H1 (cell line): ENCODE data around the gene U2SURP. TPM values are rescaled to one million over a fixed set of nuclear protein-coding genes. Genes with fewer than 3 reads are reported as not detected.

ENCODE experiments used
- EGR1 ChIP-seq: IDR thresholded peaks from 2 replicates; pipeline ENCODE4 v1.6.1; 2011; ENCODE audit warnings: low read depth, low read length, borderline replicate concordance
- NRF1 ChIP-seq: IDR thresholded peaks from 2 replicates; pipeline ENCODE4 v1.6.1; 2011; ENCODE audit warnings: mild to moderate bottlenecking, low read depth, low read length, improper control_type of control experiment
- RAD21 ChIP-seq, 2 experiments: IDR thresholded peaks in 1 of 2; conservative IDR thresholded peaks in 1 of 2; 2 replicates each; pipeline ENCODE4 v1.6.1; 2011; ENCODE audit warnings: low read depth in 2 of 2, low read length in 2 of 2, improper control_type of control experiment in 1 of 2, inconsistent platforms in 1 of 2, mild to moderate bottlenecking in 1 of 2, moderate library complexity in 1 of 2
- polyA plus RNA-seq, 7 experiments: library from polyadenylated mRNA; depleted of rRNA in 3 of 7; stranded (reverse) in 5 of 7; unstranded in 2 of 7; fragments of >200 nt in 5 of 7; fragments of 200-250 nt in 2 of 7; gene quantifications; 1 replicate in 5 of 7; 2 replicates in 1 of 7; 4 replicates in 1 of 7; pipeline versions ENCODE4 v1.2.1 to v1.2.3, GENCODE V29; 2011 to 2013; ENCODE audit warnings: missing spikeins in 2 of 7, mixed read lengths in 2 of 7
- total RNA-seq: library from RNA; stranded (reverse); fragmentation: NEBNext Ultra II Directional; extraction: Animal tissue kit (Norgen Biotek cat#: 25700); gene quantifications from 2 replicates; pipeline ENCODE4 v1.2.1, GENCODE V29; 2021
- TF ChIP-seq, protein P1 (sequence below): fragments of 300-600 bp; sonication (generic); IDR thresholded peaks from 2 replicates; pipeline ENCODE4 v1.7.1; 2012; ENCODE audit warnings: low read length, moderate library complexity, mild to moderate bottlenecking, inconsistent platforms; ENCODE audit not compliant: insufficient replicate concordance

U2SURP gene
- total and polyA plus RNA-seq, 2 of the 8 experiments (the other 6 are each of a cell fraction or from before 2014, with no cell fraction given) = 22.2 to 167 TPM

GRCh38 chr3:143071776-143072175 is 70.4 kb downstream of the U2SURP start (continued):
- TF ChIP-seq NRF1 (no peak), RAD21 (IDR thresholded peaks at IDR 0.05 in 1 of 2, conservative IDR thresholded peaks at IDR 0.05 in 1 of 2; ENCODE audit: low read depth in 2 of 2, low read length in 2 of 2) (no peak), EGR1 (no peak)
- TF ChIP-seq, protein P1, sequence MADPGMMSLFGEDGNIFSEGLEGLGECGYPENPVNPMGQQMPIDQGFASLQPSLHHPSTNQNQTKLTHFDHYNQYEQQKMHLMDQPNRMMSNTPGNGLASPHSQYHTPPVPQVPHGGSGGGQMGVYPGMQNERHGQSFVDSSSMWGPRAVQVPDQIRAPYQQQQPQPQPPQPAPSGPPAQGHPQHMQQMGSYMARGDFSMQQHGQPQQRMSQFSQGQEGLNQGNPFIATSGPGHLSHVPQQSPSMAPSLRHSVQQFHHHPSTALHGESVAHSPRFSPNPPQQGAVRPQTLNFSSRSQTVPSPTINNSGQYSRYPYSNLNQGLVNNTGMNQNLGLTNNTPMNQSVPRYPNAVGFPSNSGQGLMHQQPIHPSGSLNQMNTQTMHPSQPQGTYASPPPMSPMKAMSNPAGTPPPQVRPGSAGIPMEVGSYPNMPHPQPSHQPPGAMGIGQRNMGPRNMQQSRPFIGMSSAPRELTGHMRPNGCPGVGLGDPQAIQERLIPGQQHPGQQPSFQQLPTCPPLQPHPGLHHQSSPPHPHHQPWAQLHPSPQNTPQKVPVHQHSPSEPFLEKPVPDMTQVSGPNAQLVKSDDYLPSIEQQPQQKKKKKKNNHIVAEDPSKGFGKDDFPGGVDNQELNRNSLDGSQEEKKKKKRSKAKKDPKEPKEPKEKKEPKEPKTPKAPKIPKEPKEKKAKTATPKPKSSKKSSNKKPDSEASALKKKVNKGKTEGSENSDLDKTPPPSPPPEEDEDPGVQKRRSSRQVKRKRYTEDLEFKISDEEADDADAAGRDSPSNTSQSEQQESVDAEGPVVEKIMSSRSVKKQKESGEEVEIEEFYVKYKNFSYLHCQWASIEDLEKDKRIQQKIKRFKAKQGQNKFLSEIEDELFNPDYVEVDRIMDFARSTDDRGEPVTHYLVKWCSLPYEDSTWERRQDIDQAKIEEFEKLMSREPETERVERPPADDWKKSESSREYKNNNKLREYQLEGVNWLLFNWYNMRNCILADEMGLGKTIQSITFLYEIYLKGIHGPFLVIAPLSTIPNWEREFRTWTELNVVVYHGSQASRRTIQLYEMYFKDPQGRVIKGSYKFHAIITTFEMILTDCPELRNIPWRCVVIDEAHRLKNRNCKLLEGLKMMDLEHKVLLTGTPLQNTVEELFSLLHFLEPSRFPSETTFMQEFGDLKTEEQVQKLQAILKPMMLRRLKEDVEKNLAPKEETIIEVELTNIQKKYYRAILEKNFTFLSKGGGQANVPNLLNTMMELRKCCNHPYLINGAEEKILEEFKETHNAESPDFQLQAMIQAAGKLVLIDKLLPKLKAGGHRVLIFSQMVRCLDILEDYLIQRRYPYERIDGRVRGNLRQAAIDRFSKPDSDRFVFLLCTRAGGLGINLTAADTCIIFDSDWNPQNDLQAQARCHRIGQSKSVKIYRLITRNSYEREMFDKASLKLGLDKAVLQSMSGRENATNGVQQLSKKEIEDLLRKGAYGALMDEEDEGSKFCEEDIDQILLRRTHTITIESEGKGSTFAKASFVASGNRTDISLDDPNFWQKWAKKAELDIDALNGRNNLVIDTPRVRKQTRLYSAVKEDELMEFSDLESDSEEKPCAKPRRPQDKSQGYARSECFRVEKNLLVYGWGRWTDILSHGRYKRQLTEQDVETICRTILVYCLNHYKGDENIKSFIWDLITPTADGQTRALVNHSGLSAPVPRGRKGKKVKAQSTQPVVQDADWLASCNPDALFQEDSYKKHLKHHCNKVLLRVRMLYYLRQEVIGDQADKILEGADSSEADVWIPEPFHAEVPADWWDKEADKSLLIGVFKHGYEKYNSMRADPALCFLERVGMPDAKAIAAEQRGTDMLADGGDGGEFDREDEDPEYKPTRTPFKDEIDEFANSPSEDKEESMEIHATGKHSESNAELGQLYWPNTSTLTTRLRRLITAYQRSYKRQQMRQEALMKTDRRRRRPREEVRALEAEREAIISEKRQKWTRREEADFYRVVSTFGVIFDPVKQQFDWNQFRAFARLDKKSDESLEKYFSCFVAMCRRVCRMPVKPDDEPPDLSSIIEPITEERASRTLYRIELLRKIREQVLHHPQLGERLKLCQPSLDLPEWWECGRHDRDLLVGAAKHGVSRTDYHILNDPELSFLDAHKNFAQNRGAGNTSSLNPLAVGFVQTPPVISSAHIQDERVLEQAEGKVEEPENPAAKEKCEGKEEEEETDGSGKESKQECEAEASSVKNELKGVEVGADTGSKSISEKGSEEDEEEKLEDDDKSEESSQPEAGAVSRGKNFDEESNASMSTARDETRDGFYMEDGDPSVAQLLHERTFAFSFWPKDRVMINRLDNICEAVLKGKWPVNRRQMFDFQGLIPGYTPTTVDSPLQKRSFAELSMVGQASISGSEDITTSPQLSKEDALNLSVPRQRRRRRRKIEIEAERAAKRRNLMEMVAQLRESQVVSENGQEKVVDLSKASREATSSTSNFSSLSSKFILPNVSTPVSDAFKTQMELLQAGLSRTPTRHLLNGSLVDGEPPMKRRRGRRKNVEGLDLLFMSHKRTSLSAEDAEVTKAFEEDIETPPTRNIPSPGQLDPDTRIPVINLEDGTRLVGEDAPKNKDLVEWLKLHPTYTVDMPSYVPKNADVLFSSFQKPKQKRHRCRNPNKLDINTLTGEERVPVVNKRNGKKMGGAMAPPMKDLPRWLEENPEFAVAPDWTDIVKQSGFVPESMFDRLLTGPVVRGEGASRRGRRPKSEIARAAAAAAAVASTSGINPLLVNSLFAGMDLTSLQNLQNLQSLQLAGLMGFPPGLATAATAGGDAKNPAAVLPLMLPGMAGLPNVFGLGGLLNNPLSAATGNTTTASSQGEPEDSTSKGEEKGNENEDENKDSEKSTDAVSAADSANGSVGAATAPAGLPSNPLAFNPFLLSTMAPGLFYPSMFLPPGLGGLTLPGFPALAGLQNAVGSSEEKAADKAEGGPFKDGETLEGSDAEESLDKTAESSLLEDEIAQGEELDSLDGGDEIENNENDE = no peak
